ENCODE results near the gene ACTR5.

ACTR5 gene

GRCh38 chr20:38748097-38748860, at the start of gene ACTR5:
Gene ACTR5 (plus strand): TSS chr20:38748460. CDS start chr20:38748479, 19 bp downstream.
- peak within 1 kb of the TSS; percentile 90 for H3K9ac ChIP-seq (ENCODE audit: low read length)
- H3K36me3 ChIP-seq (ENCODE audit: control insufficient read depth, insufficient read depth, low read length): peaks cover 17% of the 10 kb centered on the region
- peaks cover 25% of the 10 kb centered on the region for H3K27me3 ChIP-seq (ENCODE audit: control insufficient read depth, insufficient read depth, low read length)
- peaks cover 9% of the 10 kb centered on the region for H3K4me1 ChIP-seq (ENCODE audit: control insufficient read depth, insufficient read depth, low read length)
- no peaks in the 10 kb centered on the region for H3K9me3 ChIP-seq (ENCODE audit: control insufficient read depth, insufficient read depth, low read depth, low read length)
- H3K4me3 ChIP-seq (ENCODE audit: low read depth, low read length): peak within 1 kb of the TSS; percentile 93
- peak within 1 kb of the TSS; percentile 18; the same call in 1 of the 2 replicates for H3K27ac ChIP-seq (ENCODE audit: low read depth, low read length)

- Histone ChIP-seq H3K27ac (ENCODE audit: low read depth, low read length) (no peak overlapping the region), H3K9me3 (ENCODE audit: control insufficient read depth, insufficient read depth, low read depth, low read length) (no peaks in the 10 kb centered on the region), H3K27me3 (ENCODE audit: control insufficient read depth, insufficient read depth, low read length) (peaks cover 71% of the 10 kb centered on the region), H3K36me3 (ENCODE audit: control insufficient read depth, insufficient read depth, low read length) (no peaks in the 10 kb centered on the region), H3K4me3 (ENCODE audit: low read depth, low read length) (no peak overlapping the region), H3K9ac (ENCODE audit: low read length) (no peak overlapping the region), H3K4me1 (ENCODE audit: control insufficient read depth, insufficient read depth, low read length) (no peaks in the 10 kb centered on the region)
Measured at GRCh38 chr20:38698541-38698940, 49.7 kb upstream of the ACTR5 start.

GRCh38 chr20:38700141-38700540, 48.1 kb upstream of the ACTR5 start:
- peaks cover 77% of the 10 kb centered on the region for H3K27me3 ChIP-seq (ENCODE audit: control insufficient read depth, insufficient read depth, low read length)
- H3K9ac ChIP-seq (ENCODE audit: low read length): no peak overlapping the region
- no peak overlapping the region for H3K27ac ChIP-seq (ENCODE audit: low read depth, low read length)
- no peaks in the 10 kb centered on the region for H3K36me3 ChIP-seq (ENCODE audit: control insufficient read depth, insufficient read depth, low read length)
- H3K9me3 ChIP-seq (ENCODE audit: control insufficient read depth, insufficient read depth, low read depth, low read length): no peaks in the 10 kb centered on the region
- no peaks in the 10 kb centered on the region for H3K4me1 ChIP-seq (ENCODE audit: control insufficient read depth, insufficient read depth, low read length)
- no peak overlapping the region for H3K4me3 ChIP-seq (ENCODE audit: low read depth, low read length)

GRCh38 chr20:38700926-38701325, 47.3 kb upstream of the ACTR5 start:
- H3K9me3 ChIP-seq (ENCODE audit: control insufficient read depth, insufficient read depth, low read depth, low read length): no peaks in the 10 kb centered on the region
- H3K4me1 ChIP-seq (ENCODE audit: control insufficient read depth, insufficient read depth, low read length): no peaks in the 10 kb centered on the region
- H3K9ac ChIP-seq (ENCODE audit: low read length): no peak overlapping the region
- no peak overlapping the region for H3K4me3 ChIP-seq (ENCODE audit: low read depth, low read length)
- H3K27me3 ChIP-seq (ENCODE audit: control insufficient read depth, insufficient read depth, low read length): peaks cover 77% of the 10 kb centered on the region
- H3K36me3 ChIP-seq (ENCODE audit: control insufficient read depth, insufficient read depth, low read length): no peaks in the 10 kb centered on the region
- H3K27ac ChIP-seq (ENCODE audit: low read depth, low read length): no peak overlapping the region

- Histone ChIP-seq H3K36me3 (ENCODE audit: control insufficient read depth, insufficient read depth, low read length) (no peaks in the 10 kb centered on the region), H3K4me1 (ENCODE audit: control insufficient read depth, insufficient read depth, low read length) (peaks cover 7% of the 10 kb centered on the region), H3K4me3 (ENCODE audit: low read depth, low read length) (no peak overlapping the region), H3K9me3 (ENCODE audit: control insufficient read depth, insufficient read depth, low read depth, low read length) (no peaks in the 10 kb centered on the region), H3K27ac (ENCODE audit: low read depth, low read length) (no peak overlapping the region), H3K27me3 (ENCODE audit: control insufficient read depth, insufficient read depth, low read length) (peaks cover 60% of the 10 kb centered on the region), H3K9ac (ENCODE audit: low read length) (no peak overlapping the region)
Measured at GRCh38 chr20:38703526-38703925, 44.7 kb upstream of the ACTR5 start.

GRCh38 chr20:38704136-38704535, 44.1 kb upstream of the ACTR5 start:
- Histone ChIP-seq H3K9me3 (ENCODE audit: control insufficient read depth, insufficient read depth, low read depth, low read length) (no peaks in the 10 kb centered on the region), H3K36me3 (ENCODE audit: control insufficient read depth, insufficient read depth, low read length) (no peaks in the 10 kb centered on the region), H3K4me3 (ENCODE audit: low read depth, low read length) (no peak overlapping the region), H3K4me1 (ENCODE audit: control insufficient read depth, insufficient read depth, low read length) (peaks cover 7% of the 10 kb centered on the region), H3K9ac (ENCODE audit: low read length) (no peak overlapping the region), H3K27me3 (ENCODE audit: control insufficient read depth, insufficient read depth, low read length) (peaks cover 56% of the 10 kb centered on the region), H3K27ac (ENCODE audit: low read depth, low read length) (no peak overlapping the region)

- Histone ChIP-seq H3K27me3 (ENCODE audit: control insufficient read depth, insufficient read depth, low read length) (peaks cover 39% of the 10 kb centered on the region; the same call in 1 of the 2 replicates), H3K27ac (ENCODE audit: low read depth, low read length) (no peak overlapping the region), H3K4me1 (ENCODE audit: control insufficient read depth, insufficient read depth, low read length) (peaks cover 14% of the 10 kb centered on the region), H3K9me3 (ENCODE audit: control insufficient read depth, insufficient read depth, low read depth, low read length) (no peaks in the 10 kb centered on the region), H3K9ac (ENCODE audit: low read length) (no peak overlapping the region), H3K36me3 (ENCODE audit: control insufficient read depth, insufficient read depth, low read length) (no peaks in the 10 kb centered on the region), H3K4me3 (ENCODE audit: low read depth, low read length) (no peak overlapping the region)
Measured at GRCh38 chr20:38706509-38706908, 41.8 kb upstream of the ACTR5 start.

GRCh38 chr20:38714308-38714707, 34.0 kb upstream of the ACTR5 start:
- Histone ChIP-seq H3K36me3 (ENCODE audit: control insufficient read depth, insufficient read depth, low read length) (no peaks in the 10 kb centered on the region), H3K4me3 (ENCODE audit: low read depth, low read length) (no peak overlapping the region), H3K9ac (ENCODE audit: low read length) (no peak overlapping the region), H3K27me3 (ENCODE audit: control insufficient read depth, insufficient read depth, low read length) (peaks cover 46% of the 10 kb centered on the region), H3K27ac (ENCODE audit: low read depth, low read length) (no peak overlapping the region), H3K4me1 (ENCODE audit: control insufficient read depth, insufficient read depth, low read length) (peaks cover 11% of the 10 kb centered on the region), H3K9me3 (ENCODE audit: control insufficient read depth, insufficient read depth, low read depth, low read length) (no peaks in the 10 kb centered on the region)

GRCh38 chr20:38715646-38716045, 32.6 kb upstream of the ACTR5 start:
- Histone ChIP-seq H3K4me3 (ENCODE audit: low read depth, low read length) (no peak overlapping the region), H3K27ac (ENCODE audit: low read depth, low read length) (no peak overlapping the region), H3K27me3 (ENCODE audit: control insufficient read depth, insufficient read depth, low read length) (peaks cover 59% of the 10 kb centered on the region), H3K36me3 (ENCODE audit: control insufficient read depth, insufficient read depth, low read length) (no peaks in the 10 kb centered on the region), H3K9ac (ENCODE audit: low read length) (no peak overlapping the region), H3K4me1 (ENCODE audit: control insufficient read depth, insufficient read depth, low read length) (peaks cover 7% of the 10 kb centered on the region), H3K9me3 (ENCODE audit: control insufficient read depth, insufficient read depth, low read depth, low read length) (no peaks in the 10 kb centered on the region)

GRCh38 chr20:38722683-38723016, 25.6 kb upstream of the ACTR5 start:
- Histone ChIP-seq H3K9ac (ENCODE audit: low read length) (no peak overlapping the region), H3K9me3 (ENCODE audit: control insufficient read depth, insufficient read depth, low read depth, low read length) (no peaks in the 10 kb centered on the region), H3K36me3 (ENCODE audit: control insufficient read depth, insufficient read depth, low read length) (no peaks in the 10 kb centered on the region), H3K4me1 (ENCODE audit: control insufficient read depth, insufficient read depth, low read length) (peaks cover 29% of the 10 kb centered on the region), H3K27me3 (ENCODE audit: control insufficient read depth, insufficient read depth, low read length) (peaks cover 100% of the 10 kb centered on the region), H3K27ac (ENCODE audit: low read depth, low read length) (no peak overlapping the region), H3K4me3 (ENCODE audit: low read depth, low read length) (peak overlapping the region; percentile 66)

GRCh38 chr20:38723017-38723847, 25.0 kb upstream of the ACTR5 start:
- Histone ChIP-seq H3K4me1 (ENCODE audit: control insufficient read depth, insufficient read depth, low read length) (peaks cover 33% of the 10 kb centered on the region), H3K4me3 (ENCODE audit: low read depth, low read length) (peak overlapping the region; percentile 66), H3K27ac (ENCODE audit: low read depth, low read length) (no peak overlapping the region), H3K36me3 (ENCODE audit: control insufficient read depth, insufficient read depth, low read length) (no peaks in the 10 kb centered on the region), H3K9ac (ENCODE audit: low read length) (peak overlapping the region; percentile 12), H3K27me3 (ENCODE audit: control insufficient read depth, insufficient read depth, low read length) (peaks cover 100% of the 10 kb centered on the region), H3K9me3 (ENCODE audit: control insufficient read depth, insufficient read depth, low read depth, low read length) (no peaks in the 10 kb centered on the region)
